Adrenal gland (tissue), 12 donors: ENCODE results near the gene RABGAP1L. TPM values are rescaled to one million over a fixed set of nuclear protein-coding genes. Genes with fewer than 3 reads are reported as not detected.
"Not testable (repeated sequence)": the region's sequence is repeated elsewhere in the genome, so short reads cannot be mapped to it uniquely, and the experiment has no call there.

Experiments
- DNase-seq, 7 donors: peaks; one replicate each; pipeline ENCODE4 v3.0.0-alpha.2; 2019 to 2020
- H3K27ac ChIP-seq, 5 donors: fragments of 200-600 bp; sonication (generic) in 4 of 5; 1 replicate in 3 of 5; 2 replicates in 2 of 5; pipeline versions ENCODE4 v1.5.1 to v1.8.0; 2016 to 2020; ENCODE audit warnings: mild to moderate bottlenecking in 1 of 5
- H3K27me3 ChIP-seq: fragments of 200-600 bp; 2 replicates; pipeline ENCODE4 v1.8.0; 2021
- H3K36me3 ChIP-seq, 2 donors: fragments of 200-600 bp; replicated peaks in 1 of 2; 1 replicate in 1 of 2; 2 replicates in 1 of 2; pipeline versions ENCODE4 v1.5.1 to v1.8.0; 2018 to 2022
- H3K4me1 ChIP-seq, 2 donors: fragments of 200-600 bp; replicated peaks in 1 of 2; 1 replicate in 1 of 2; 2 replicates in 1 of 2; pipeline versions ENCODE4 v1.5.1 to v1.8.0; 2018 to 2021
- H3K4me3 ChIP-seq, 4 donors: fragments of 200-600 bp; sonication (generic) in 3 of 4; one replicate each; pipeline ENCODE4 v1.5.1; 2016 to 2018
- H3K9me3 ChIP-seq, 3 donors: fragments of 200-600 bp; sonication (generic) in 1 of 3; replicated peaks in 1 of 3; 1 replicate in 2 of 3; 2 replicates in 1 of 3; pipeline versions ENCODE4 v1.5.1 to v1.8.0; 2016 to 2021
- CTCF ChIP-seq, 6 experiments: fragments of 450-650 bp in 4 of 6; fragments of 200-600 bp in 2 of 6; sonication (generic) in 1 of 6; IDR thresholded peaks; 1 replicate in 5 of 6; 2 replicates in 1 of 6; pipeline versions ENCODE4 v1.5.1 to v1.8.0; 2016 to 2021; ENCODE audit warnings: antibody characterized with exemption in 6 of 6, mild to moderate bottlenecking in 2 of 6, moderate library complexity in 1 of 6
- POLR2A ChIP-seq, 2 donors: fragments of 450-650 bp; IDR thresholded peaks; one replicate each; pipeline ENCODE4 v1.6.1; 2017; ENCODE audit warnings: antibody characterized with exemption in 2 of 2, mild to moderate bottlenecking in 2 of 2, moderate library complexity in 1 of 2
- WGBS, 4 donors: extraction: QIAGEN DNeasy Blood & Tissue Kit in 2 of 4; methylation state at CpG; one replicate each; pipeline versions ENCODE4 v1.1.5 to v1.1.7; 2013 to 2017; 5-methylcytosine and 5-hydroxymethylcytosine counted together
- intact Hi-C, 2 donors: fragments of 100-400 bp; cut with DNase I; formaldehyde crosslinking; loops; one replicate each; pipeline versions ENCODE4 v1.14.1 to v1.15.0; 2022 to 2023
- polyA plus RNA-seq, 3 donors: library from polyadenylated mRNA; stranded (reverse); fragments of 200-250 nt in 2 of 3; fragments of 350-450 nt in 1 of 3; fragmentation: Illumina TruSeq in 1 of 3; extraction: RNeasy Lipid Tissue Mini Kit (QIAGEN cat#74804) in 1 of 3; gene quantifications; one replicate each; pipeline ENCODE4 v1.2.3, GENCODE V29; 2013 to 2014
- total RNA-seq, 9 donors: library from RNA; depleted of rRNA in 4 of 9; stranded (reverse); fragments of >200 nt in 4 of 9; fragments of 120-200 nt in 1 of 9; fragmentation: NEBNext Ultra II Directional in 1 of 9; extraction: Animal tissue kit (Norgen Biotek cat#: 25700) in 1 of 9; gene quantifications; one replicate each; pipeline versions ENCODE4 v1.1.0 to v1.2.4, GENCODE V29; 2013 to 2023
- donor health status: healthy with polysubstance abuse.
- donor health status: Bipolar disorder and iron deficiency.
- donor health status: DM: yes; HTN: yes; CAD: no.
- donor health status: DM: no; HTN: no; CAD: no.
- donor health status: DM: no; HTN: no; CAD: no.
- donor health status: DM: yes; HTN: yes; CAD: no.

RABGAP1L gene
- total and polyA plus RNA-seq, 12 donors: 10.4 to 29.9 (median 19.7) TPM

GRCh38 chr1:174606471-174606870 lies 447.2 kb downstream of the RABGAP1L start:
- Histone ChIP-seq H3K27me3 (no peaks in the 10 kb centered on the region), H3K9me3 (no peaks in the 10 kb centered on the region), H3K27ac (no peak overlapping the region), H3K36me3 (no peaks in the 10 kb centered on the region), H3K4me1 (no peaks in the 10 kb centered on the region), H3K4me3 (no peak overlapping the region)
- no peak for DNase-seq
- intact Hi-C loops: no loop called here
- 57 to 82% (median 78%) methylated on average over 2 of the region's 2 CpGs for WGBS, 4 donors
- TF ChIP-seq POLR2A (IDR thresholded peaks at IDR 0.05) (no peak), CTCF (IDR thresholded peaks at IDR 0.05) (no peak)

DNA sequence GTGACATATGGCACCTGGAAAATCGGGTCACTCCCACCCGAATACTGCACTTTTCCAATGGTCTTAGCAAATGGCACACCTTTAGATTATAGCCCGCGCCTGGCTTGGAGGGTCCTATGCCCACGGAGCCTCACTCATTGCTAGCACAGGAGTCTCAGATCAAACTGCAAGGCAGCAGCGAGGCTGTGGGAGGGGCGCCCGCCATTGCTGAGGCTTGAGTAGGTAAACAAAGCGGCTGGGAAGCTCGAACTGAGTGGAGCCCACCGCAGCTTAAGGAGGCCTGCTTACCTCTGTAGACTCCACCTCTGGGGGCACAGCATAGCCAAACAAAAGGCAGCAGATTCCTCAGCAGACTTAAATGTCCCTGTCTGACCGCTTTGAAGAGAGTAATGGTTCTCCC lies 458.6 kb downstream of the RABGAP1L start:
- DNase-seq, intact Hi-C loops, H3K27ac ChIP-seq, H3K9me3 ChIP-seq, H3K4me1 ChIP-seq, H3K36me3 ChIP-seq, H3K4me3 ChIP-seq, H3K27me3 ChIP-seq: not testable (repeated sequence)
- WGBS, 4 donors: 94 to 97% (median 94%) methylated on average over 10 to 12 of the region's 12 CpGs

DNA sequence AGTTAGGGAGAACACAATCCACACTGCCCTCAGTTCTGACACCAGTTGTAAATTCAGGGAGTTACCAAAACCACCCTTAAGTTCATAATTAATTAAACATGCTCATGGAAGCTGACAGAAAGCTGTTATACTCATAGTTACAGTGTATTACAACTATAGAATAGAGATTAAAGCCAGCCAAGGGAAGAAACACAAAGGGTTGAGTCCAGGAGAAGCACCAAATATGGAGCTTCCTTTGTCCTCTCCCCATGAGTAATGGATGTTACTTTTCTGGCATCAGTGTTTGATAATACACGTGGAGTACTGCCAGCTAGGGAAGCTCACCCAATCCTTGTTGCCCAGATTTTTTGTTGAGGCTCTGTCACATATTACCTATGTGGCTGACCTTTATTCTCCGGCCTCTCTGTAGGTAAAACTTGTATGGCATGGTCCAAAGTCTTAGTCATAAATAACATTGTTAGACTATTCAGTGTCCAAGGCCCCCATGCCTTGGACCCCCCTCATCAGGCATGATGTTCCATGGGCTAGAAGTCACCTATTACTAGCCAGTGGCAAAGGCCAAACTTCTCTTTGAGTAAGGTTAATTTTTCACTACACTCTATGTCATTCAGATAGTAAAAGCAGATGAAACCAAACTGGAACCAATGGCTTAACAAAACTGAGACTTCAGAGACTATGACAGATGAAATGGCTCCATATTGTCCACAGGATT lies 464.2 kb downstream of the RABGAP1L start:
- H3K4me3 ChIP-seq: no peak overlapping the region
- no peaks in the 10 kb centered on the region for H3K36me3 ChIP-seq
- WGBS, 4 donors: 61 to 89% (median 79%) methylated on average over 1 to 2 of the region's 2 CpGs
- TF ChIP-seq POLR2A (IDR thresholded peaks at IDR 0.05): no peak
- no peak for TF ChIP-seq CTCF (IDR thresholded peaks at IDR 0.05)
- no peak for DNase-seq
- peaks cover 0 to 10% of the 10 kb centered on the region in 2 donors for H3K4me1 ChIP-seq
- H3K9me3 ChIP-seq: no peaks in the 10 kb centered on the region
- H3K27ac ChIP-seq: no peak overlapping the region
- intact Hi-C loops: no loop called here
- H3K27me3 ChIP-seq: no peaks in the 10 kb centered on the region

DNA sequence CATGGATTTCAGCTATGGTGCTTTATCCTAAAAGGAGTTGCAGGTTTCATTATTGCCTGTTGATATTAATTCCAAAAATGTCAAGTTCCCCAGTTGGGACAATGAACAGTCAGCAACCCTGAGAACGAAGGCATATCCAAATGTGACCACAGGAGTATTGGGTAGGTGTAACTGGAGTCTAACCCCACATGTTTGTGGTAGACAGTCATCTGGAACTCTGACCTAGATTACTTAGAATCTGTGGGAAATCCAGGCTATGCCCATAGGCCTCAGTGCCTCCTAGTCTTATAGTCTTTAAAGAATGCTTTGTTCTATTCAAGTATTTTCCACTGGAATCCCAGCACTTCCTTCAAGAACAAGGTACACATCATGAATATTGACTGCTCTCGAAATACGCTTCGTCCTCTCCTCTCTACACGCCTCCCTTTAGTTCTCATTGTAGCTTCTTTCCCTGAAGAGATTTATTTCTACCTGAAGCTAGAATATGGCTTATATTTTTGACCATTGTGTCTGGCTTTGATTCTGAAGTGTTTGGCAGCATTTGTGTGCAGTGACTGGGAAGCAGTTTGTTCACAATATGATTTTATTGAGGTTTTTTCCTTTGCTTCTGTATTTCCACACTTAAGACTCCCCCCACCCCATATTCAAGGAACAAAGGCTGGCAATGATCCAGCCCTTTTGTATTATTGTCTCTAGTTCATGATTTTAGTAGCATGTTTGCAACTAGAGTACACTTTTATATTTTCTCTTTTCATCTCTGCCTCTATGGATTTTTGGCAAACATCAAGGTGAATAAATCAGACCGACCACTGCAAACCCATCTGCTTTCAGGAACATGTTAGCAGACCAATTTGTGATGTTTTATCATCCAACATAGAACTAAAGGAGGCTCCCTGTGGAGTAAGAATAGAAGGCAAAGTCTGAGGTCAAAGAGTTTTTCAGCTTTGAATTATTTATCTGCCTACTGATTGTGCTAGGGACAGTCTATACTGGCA lies 467.0 kb downstream of the RABGAP1L start:
- no peak for DNase-seq
- Histone ChIP-seq H3K36me3 (no peaks in the 10 kb centered on the region), H3K27ac (no peak overlapping the region), H3K4me3 (no peak overlapping the region), H3K27me3 (no peaks in the 10 kb centered on the region), H3K4me1 (peaks cover 0 to 10% of the 10 kb centered on the region in 2 donors), H3K9me3 (no peaks in the 10 kb centered on the region)
- intact Hi-C loops: no loop called here
- WGBS, 4 donors: 85 to 87% (median 86%) methylated on average over 6 of the region's 6 CpGs
- no peak for TF ChIP-seq POLR2A (IDR thresholded peaks at IDR 0.05)
- no peak for TF ChIP-seq CTCF (IDR thresholded peaks at IDR 0.05)
